DND-41 (cell line): Measurements from ENCODE around the gene AP1G2.

Experiments used
- CTCF ChIP-seq: IDR thresholded peaks from 2 replicates; pipeline ENCODE4 v1.5.1; 2012; ENCODE audit warnings: borderline replicate concordance, low read length, moderate library complexity, mild to moderate bottlenecking; ENCODE audit not compliant: poor library complexity, severe bottlenecking; ENCODE audit errors: extremely low read depth
- EZH2 ChIP-seq: IDR thresholded peaks from 3 replicates; pipeline ENCODE4 v1.6.1; 2012; ENCODE audit warnings: borderline replicate concordance, low read depth, mild to moderate bottlenecking, moderate library complexity, low read length, inconsistent platforms; ENCODE audit not compliant: severe bottlenecking

GRCh38 chr14:23558346-23559009, 9.1 kb downstream of the AP1G2 start:
- no peak for TF ChIP-seq CTCF
- TF ChIP-seq EZH2: no peak
